Naive B cell (primary cell): ENCODE results near the gene CXCL8. TPM values are rescaled to one million over a fixed set of nuclear protein-coding genes. Genes with fewer than 3 reads are reported as not detected.
A peak's percentile ranks its signal among the peaks of the same experiment; 100 is the strongest.

Experiments
- ATAC-seq, 2 donors: fragments of 150-1000 bp; cut with Tn5 transposase; 2 replicates each; pipeline ENCODE4 v1.10.0; 2021; ENCODE audit warnings: low read depth in 2 of 2, mild to moderate bottlenecking in 2 of 2, moderate library complexity in 2 of 2
- DNase-seq: peaks from one replicate; pipeline ENCODE4 v3.0.0; 2022
- H3K27ac Mint-ChIP-seq, 6 donors: one replicate each; pipeline ENCODE4 v1.8.0; 2020 to 2022; ENCODE audit warnings: mild to moderate bottlenecking in 6 of 6, mixed read lengths in 6 of 6, moderate library complexity in 5 of 6, inconsistent platforms in 2 of 6
- H3K27me3 Mint-ChIP-seq, 3 donors: one replicate each; pipeline ENCODE4 v1.8.0; 2021 to 2022; ENCODE audit warnings: mixed read lengths in 3 of 3, mild to moderate bottlenecking in 1 of 3
- H3K36me3 Mint-ChIP-seq, 2 donors: one replicate each; pipeline ENCODE4 v1.8.0; 2020 to 2022; ENCODE audit warnings: mixed read lengths in 2 of 2, inconsistent platforms in 1 of 2, mild to moderate bottlenecking in 1 of 2
- H3K4me1 Mint-ChIP-seq, 3 donors: one replicate each; pipeline ENCODE4 v1.8.0; 2020 to 2022; ENCODE audit warnings: mixed read lengths in 3 of 3, inconsistent platforms in 1 of 3, mild to moderate bottlenecking in 1 of 3, moderate library complexity in 1 of 3
- H3K4me3 Mint-ChIP-seq, 8 donors: one replicate each; pipeline ENCODE4 v1.8.0; 2020 to 2022; ENCODE audit warnings: mild to moderate bottlenecking in 8 of 8, mixed read lengths in 8 of 8, moderate library complexity in 8 of 8, inconsistent platforms in 2 of 8
- H3K9me3 Mint-ChIP-seq, 7 donors: one replicate each; pipeline ENCODE4 v1.8.0; 2020 to 2022; ENCODE audit warnings: mixed read lengths in 7 of 7, mild to moderate bottlenecking in 5 of 7, inconsistent platforms in 2 of 7, moderate library complexity in 1 of 7
- polyA plus RNA-seq, 6 donors: library from polyadenylated mRNA; unstranded; fragments of 300-500 nt; fragmentation: Illumina TruSeq; gene quantifications; one replicate each; pipeline ENCODE4 v1.2.3, GENCODE V29; 2021; ENCODE audit warnings: low read depth in 6 of 6

Gene CXCL8
- polyA plus RNA-seq, 6 donors from 2014 or later = 0.21 to 4.5 (median 0.77) TPM; not detected in 2

DNA sequence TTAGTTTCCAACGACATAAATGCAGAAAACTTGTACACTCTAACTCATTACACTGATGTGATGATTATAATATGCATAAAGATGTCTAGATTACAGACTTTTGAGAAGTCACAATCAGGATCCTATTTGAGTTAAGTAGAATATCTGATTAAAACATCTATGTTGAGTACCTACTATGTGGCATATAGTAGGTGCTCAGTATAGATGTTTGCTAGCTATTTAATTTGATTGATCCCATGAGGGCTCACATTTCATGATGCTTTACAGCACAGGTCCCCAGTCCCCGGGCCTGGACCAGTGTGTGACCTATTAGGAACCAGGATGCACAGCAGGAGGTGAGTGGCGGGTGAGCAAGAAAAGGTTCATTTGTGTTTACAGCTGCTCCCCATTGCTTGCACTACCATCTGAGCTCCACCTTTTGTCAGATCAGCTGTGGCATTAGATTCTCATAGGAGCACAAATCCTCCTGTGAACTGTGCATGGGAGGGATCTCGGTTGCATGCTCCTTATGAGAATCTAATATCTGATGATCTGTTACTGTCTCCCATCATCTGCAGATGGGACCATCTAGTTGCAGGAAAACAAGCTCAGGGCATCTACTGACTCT is 33.0 kb upstream of the CXCL8 start:
- no peaks in the 10 kb centered on the region for H3K4me1 Mint-ChIP-seq
- H3K27ac Mint-ChIP-seq = no peak overlapping the region
- peak overlapping the region in 1 of 8 donors; percentile 49 for H3K4me3 Mint-ChIP-seq

GRCh38 chr4:73707918-73708577 is 32.3 kb upstream of the CXCL8 start:
- Mint-ChIP-seq H3K4me1 (no peaks in the 10 kb centered on the region), H3K9me3 (no peaks in the 10 kb centered on the region), H3K27ac (no peak overlapping the region), H3K27me3 (peaks cover 0 to 4% (median 0%) of the 10 kb centered on the region in 3 donors), H3K36me3 (no peaks in the 10 kb centered on the region), H3K4me3 (no peak overlapping the region)
- ATAC-seq (no peak), DNase-seq (no peak)

More for the DNA sequence above, 33.0 kb upstream of the CXCL8 start:
- Mint-ChIP-seq H3K36me3 (no peaks in the 10 kb centered on the region), H3K9me3 (no peaks in the 10 kb centered on the region), H3K27me3 (peaks cover 0 to 4% (median 0%) of the 10 kb centered on the region in 3 donors)
- DNase-seq (no peak), ATAC-seq (no peak)

- H3K9me3 Mint-ChIP-seq = no peaks in the 10 kb centered on the region
- DNase-seq (no peak), ATAC-seq (no peak)
- no peaks in the 10 kb centered on the region for H3K27me3 Mint-ChIP-seq
- no peak overlapping the region for H3K27ac Mint-ChIP-seq
- no peaks in the 10 kb centered on the region for H3K4me1 Mint-ChIP-seq
- no peaks in the 10 kb centered on the region for H3K36me3 Mint-ChIP-seq
- H3K4me3 Mint-ChIP-seq = no peak overlapping the region
These were observed 30.8 kb upstream of the CXCL8 start for GRCh38 chr4:73709451-73710033.

DNA sequence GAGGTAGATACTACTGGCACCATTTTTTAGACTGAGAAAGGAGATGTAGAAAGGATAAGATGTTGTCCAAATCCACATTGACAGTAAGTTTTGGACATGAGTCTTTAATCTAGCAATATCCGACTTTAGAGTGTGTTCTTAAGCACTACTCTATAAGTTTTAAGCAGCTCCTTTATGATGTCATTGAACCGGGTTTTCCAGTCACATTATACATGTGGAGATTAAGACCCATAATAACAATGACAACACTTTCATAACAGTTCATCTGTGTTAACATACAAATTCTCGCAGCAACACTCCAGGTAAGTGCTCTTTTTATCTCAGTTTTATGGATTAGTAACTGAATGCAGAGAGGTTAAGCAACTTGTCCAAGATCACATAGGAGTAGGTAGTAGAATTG is 30.3 kb upstream of the CXCL8 start:
- Mint-ChIP-seq H3K4me1 (no peaks in the 10 kb centered on the region), H3K36me3 (no peaks in the 10 kb centered on the region), H3K9me3 (no peaks in the 10 kb centered on the region), H3K27me3 (no peaks in the 10 kb centered on the region), H3K4me3 (no peak overlapping the region), H3K27ac (no peak overlapping the region)
- ATAC-seq = no peak
- no peak for DNase-seq

DNA sequence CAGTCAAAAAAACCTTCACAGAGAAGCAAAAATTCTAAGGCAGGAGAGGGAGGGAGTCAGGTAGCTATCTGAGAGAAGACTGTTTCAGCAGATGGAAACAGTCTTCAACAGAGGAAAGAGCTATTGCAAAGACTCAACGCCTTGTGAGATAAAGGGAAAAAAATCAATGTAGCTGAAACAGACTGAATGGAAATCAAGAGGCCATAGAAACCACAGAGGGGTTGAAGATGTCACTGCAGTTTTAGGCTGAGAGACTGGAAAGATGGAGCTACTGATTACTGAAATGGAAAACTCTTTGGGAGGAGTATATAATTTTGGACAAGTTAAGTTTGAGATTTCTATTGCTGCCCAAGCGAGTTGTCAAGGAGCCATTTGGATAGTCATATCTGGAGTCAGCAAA is 28.4 kb upstream of the CXCL8 start:
- Mint-ChIP-seq H3K27ac (no peak overlapping the region), H3K36me3 (no peaks in the 10 kb centered on the region), H3K4me1 (no peaks in the 10 kb centered on the region), H3K27me3 (no peaks in the 10 kb centered on the region), H3K9me3 (peaks cover 0 to 3% (median 0%) of the 10 kb centered on the region in 7 donors), H3K4me3 (no peak overlapping the region)
- DNase-seq = no peak
- ATAC-seq = no peak

DNA sequence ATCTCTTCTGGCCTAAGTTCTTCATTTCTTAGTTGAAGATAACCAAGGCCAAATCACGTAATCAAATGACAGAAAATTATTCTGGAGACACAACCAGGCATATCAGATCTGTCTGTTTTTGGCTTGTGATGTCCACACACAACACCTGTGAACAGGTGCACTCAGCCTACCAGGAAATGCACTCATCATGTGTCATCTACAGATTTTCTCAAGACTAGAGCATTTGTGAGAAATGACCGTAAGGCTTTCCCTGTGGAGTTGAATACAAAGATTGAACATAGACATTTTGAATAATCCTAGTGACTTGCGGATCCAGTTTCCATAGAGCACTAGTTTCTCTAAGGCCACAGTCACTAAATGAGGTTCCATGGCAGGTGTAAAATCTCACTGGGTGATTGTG is 26.7 kb upstream of the CXCL8 start:
- ATAC-seq (no peak), DNase-seq (no peak)
- Mint-ChIP-seq H3K4me3 (no peak overlapping the region), H3K27ac (no peak overlapping the region), H3K4me1 (no peaks in the 10 kb centered on the region), H3K27me3 (no peaks in the 10 kb centered on the region), H3K36me3 (no peaks in the 10 kb centered on the region), H3K9me3 (peaks cover 0 to 3% (median 0%) of the 10 kb centered on the region in 7 donors)

- ATAC-seq = no peak
- DNase-seq = no peak
- Mint-ChIP-seq H3K4me3 (no peak overlapping the region), H3K27me3 (no peaks in the 10 kb centered on the region), H3K9me3 (peaks cover 0 to 3% (median 0%) of the 10 kb centered on the region in 7 donors), H3K4me1 (no peaks in the 10 kb centered on the region), H3K27ac (no peak overlapping the region), H3K36me3 (no peaks in the 10 kb centered on the region)
These were observed 25.7 kb upstream of the CXCL8 start for GRCh38 chr4:73714647-73715046.

GRCh38 chr4:73715659-73716058 is 24.7 kb upstream of the CXCL8 start:
- no peak for DNase-seq
- no peak for ATAC-seq
- H3K27ac Mint-ChIP-seq = no peak overlapping the region
- H3K27me3 Mint-ChIP-seq = no peaks in the 10 kb centered on the region
- H3K4me3 Mint-ChIP-seq = no peak overlapping the region
- H3K36me3 Mint-ChIP-seq = no peaks in the 10 kb centered on the region
- H3K9me3 Mint-ChIP-seq = peaks cover 0 to 3% (median 0%) of the 10 kb centered on the region in 7 donors
- H3K4me1 Mint-ChIP-seq = no peaks in the 10 kb centered on the region

GRCh38 chr4:73718375-73719373 is 21.7 kb upstream of the CXCL8 start:
- DNase-seq (no peak), ATAC-seq (no peak)
- no peak overlapping the region for H3K4me3 Mint-ChIP-seq
- no peaks in the 10 kb centered on the region for H3K4me1 Mint-ChIP-seq
- H3K27ac Mint-ChIP-seq = no peak overlapping the region
- H3K27me3 Mint-ChIP-seq = peaks cover 0 to 7% (median 0%) of the 10 kb centered on the region in 3 donors
- no peaks in the 10 kb centered on the region for H3K36me3 Mint-ChIP-seq
- H3K9me3 Mint-ChIP-seq = peaks cover 0 to 3% (median 0%) of the 10 kb centered on the region in 7 donors

GRCh38 chr4:73721435-73721834 is 18.9 kb upstream of the CXCL8 start:
- no peaks in the 10 kb centered on the region for H3K9me3 Mint-ChIP-seq
- H3K4me3 Mint-ChIP-seq = no peak overlapping the region
- DNase-seq (no peak), ATAC-seq (no peak)
- no peaks in the 10 kb centered on the region for H3K36me3 Mint-ChIP-seq
- no peaks in the 10 kb centered on the region for H3K4me1 Mint-ChIP-seq
- no peak overlapping the region for H3K27ac Mint-ChIP-seq
- peaks cover 0 to 10% (median 0%) of the 10 kb centered on the region in 3 donors for H3K27me3 Mint-ChIP-seq

DNA sequence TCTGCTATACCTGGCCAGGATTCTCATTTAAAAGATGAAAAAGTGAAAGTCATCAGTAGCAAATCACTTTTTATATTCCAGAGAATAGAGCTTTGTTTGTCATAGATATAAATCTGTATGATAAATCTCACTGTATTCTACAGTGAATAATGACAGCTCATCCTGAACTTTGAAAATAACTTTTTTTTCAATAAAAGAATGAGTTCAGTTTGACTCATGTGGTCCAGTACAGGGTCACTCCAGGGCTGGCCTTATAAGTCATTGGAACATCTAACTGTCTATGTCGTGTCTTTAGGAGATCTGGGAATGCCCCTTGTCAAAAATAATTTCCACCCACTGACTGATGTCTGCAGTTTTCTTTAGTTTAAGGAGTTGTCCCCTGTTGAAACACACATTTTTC is 18.5 kb upstream of the CXCL8 start:
- H3K27ac Mint-ChIP-seq = no peak overlapping the region
- H3K4me3 Mint-ChIP-seq = no peak overlapping the region
- peaks cover 0 to 12% (median 0%) of the 10 kb centered on the region in 3 donors for H3K27me3 Mint-ChIP-seq
- DNase-seq (no peak), ATAC-seq (no peak)
- H3K36me3 Mint-ChIP-seq = no peaks in the 10 kb centered on the region
- no peaks in the 10 kb centered on the region for H3K4me1 Mint-ChIP-seq
- H3K9me3 Mint-ChIP-seq = no peaks in the 10 kb centered on the region

GRCh38 chr4:73723023-73723422 is 17.3 kb upstream of the CXCL8 start:
- no peak overlapping the region for H3K27ac Mint-ChIP-seq
- no peak for ATAC-seq

DNA sequence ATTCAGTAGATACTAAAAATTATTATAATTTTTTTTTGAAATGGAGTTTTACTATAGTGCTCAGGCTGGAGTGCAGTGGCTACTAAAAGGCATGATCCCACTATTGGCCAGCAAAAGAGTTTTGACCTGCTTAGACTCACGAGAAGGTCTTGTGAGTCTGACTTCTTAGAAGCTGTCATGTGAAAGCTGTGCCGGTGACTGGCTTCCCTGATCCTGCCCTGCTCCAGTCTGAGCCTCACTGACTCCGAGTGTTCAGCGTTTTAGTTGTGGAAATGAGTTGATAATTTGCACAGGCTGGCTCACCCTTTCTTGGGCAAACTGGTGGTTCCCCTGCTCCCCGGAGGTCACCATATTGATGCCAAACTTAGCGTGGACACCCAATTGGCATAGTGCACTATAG is 16.4 kb upstream of the CXCL8 start:
- Mint-ChIP-seq H3K9me3 (no peaks in the 10 kb centered on the region), H3K4me1 (no peaks in the 10 kb centered on the region)
- no peak for DNase-seq

More at GRCh38 chr4:73723023-73723422, 17.3 kb upstream of the CXCL8 start:
- Mint-ChIP-seq H3K4me3 (no peak overlapping the region), H3K36me3 (no peaks in the 10 kb centered on the region), H3K9me3 (no peaks in the 10 kb centered on the region), H3K27me3 (peaks cover 0 to 12% (median 0%) of the 10 kb centered on the region in 3 donors), H3K4me1 (no peaks in the 10 kb centered on the region)
- DNase-seq = no peak

More for the DNA sequence above, 16.4 kb upstream of the CXCL8 start:
- no peak overlapping the region for H3K27ac Mint-ChIP-seq
- H3K4me3 Mint-ChIP-seq = no peak overlapping the region
- H3K27me3 Mint-ChIP-seq = peaks cover 0 to 12% (median 0%) of the 10 kb centered on the region in 3 donors
- H3K36me3 Mint-ChIP-seq = no peaks in the 10 kb centered on the region
- ATAC-seq = no peak
